Chondrocyte (in vitro differentiated cells): ENCODE data around the gene FAM20C. TPM values are rescaled to one million over a fixed set of nuclear protein-coding genes. Genes with fewer than 3 reads are reported as not detected.
"Not testable (repeated sequence)": the region's sequence is repeated elsewhere in the genome, so short reads cannot be mapped to it uniquely, and the experiment has no call there.

Experiments used
- DNase-seq: peaks from one replicate; pipeline ENCODE4 v3.0.0; 2021; ENCODE audit warnings: mixed read lengths, low spot score
- H3K27ac Mint-ChIP-seq: one replicate; pipeline ENCODE4 v1.8.0; 2021; ENCODE audit warnings: mild to moderate bottlenecking, moderate library complexity, mixed read lengths; ENCODE audit not compliant: unreplicated experiment
- H3K27me3 Mint-ChIP-seq: 2 replicates; pipeline ENCODE4 v1.8.0; 2021; ENCODE audit warnings: low read depth, mixed read lengths
- H3K36me3 Mint-ChIP-seq: 2 replicates; pipeline ENCODE4 v1.8.0; 2021; ENCODE audit warnings: low read depth, mixed read lengths
- H3K4me1 Mint-ChIP-seq: 2 replicates; pipeline ENCODE4 v1.8.0; 2021; ENCODE audit warnings: low read depth, mild to moderate bottlenecking, mixed read lengths
- H3K4me3 Mint-ChIP-seq: one replicate; pipeline ENCODE4 v1.8.0; 2021; ENCODE audit warnings: mild to moderate bottlenecking, moderate library complexity, mixed read lengths; ENCODE audit not compliant: unreplicated experiment
- H3K9me3 Mint-ChIP-seq: 2 replicates; pipeline ENCODE4 v1.8.0; 2021; ENCODE audit warnings: low read depth, mixed read lengths
- total RNA-seq: library from RNA; stranded (reverse); gene quantifications from 3 replicates; pipeline ENCODE4 v1.2.1, GENCODE V29; 2021
- TF ChIP-seq, protein P1 (sequence below): fragments of 200-600 bp; sonication (generic); IDR thresholded peaks from 2 replicates; pipeline ENCODE4 v1.5.0; 2021; ENCODE audit warnings: antibody characterized with exemption, mild to moderate bottlenecking, moderate library complexity

FAM20C gene
- total RNA-seq, 1 donor from 2014 or later: 34.4 TPM

- Mint-ChIP-seq H3K4me3 (no peak overlapping the region), H3K27me3 (peaks cover 24% of the 10 kb centered on the region), H3K27ac (no peak overlapping the region), H3K36me3 (no peaks in the 10 kb centered on the region), H3K4me1 (peaks cover 3% of the 10 kb centered on the region), H3K9me3 (no peaks in the 10 kb centered on the region)
- TF ChIP-seq, protein P1, sequence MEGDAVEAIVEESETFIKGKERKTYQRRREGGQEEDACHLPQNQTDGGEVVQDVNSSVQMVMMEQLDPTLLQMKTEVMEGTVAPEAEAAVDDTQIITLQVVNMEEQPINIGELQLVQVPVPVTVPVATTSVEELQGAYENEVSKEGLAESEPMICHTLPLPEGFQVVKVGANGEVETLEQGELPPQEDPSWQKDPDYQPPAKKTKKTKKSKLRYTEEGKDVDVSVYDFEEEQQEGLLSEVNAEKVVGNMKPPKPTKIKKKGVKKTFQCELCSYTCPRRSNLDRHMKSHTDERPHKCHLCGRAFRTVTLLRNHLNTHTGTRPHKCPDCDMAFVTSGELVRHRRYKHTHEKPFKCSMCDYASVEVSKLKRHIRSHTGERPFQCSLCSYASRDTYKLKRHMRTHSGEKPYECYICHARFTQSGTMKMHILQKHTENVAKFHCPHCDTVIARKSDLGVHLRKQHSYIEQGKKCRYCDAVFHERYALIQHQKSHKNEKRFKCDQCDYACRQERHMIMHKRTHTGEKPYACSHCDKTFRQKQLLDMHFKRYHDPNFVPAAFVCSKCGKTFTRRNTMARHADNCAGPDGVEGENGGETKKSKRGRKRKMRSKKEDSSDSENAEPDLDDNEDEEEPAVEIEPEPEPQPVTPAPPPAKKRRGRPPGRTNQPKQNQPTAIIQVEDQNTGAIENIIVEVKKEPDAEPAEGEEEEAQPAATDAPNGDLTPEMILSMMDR: no peak
- DNase-seq: no peak
Observed at GRCh38 chr7:295155-296154, 103.1 kb downstream of the FAM20C start.

GRCh38 chr7:296373-296945 lies 104.1 kb downstream of the FAM20C start:
- Mint-ChIP-seq H3K4me1 (peaks cover 3% of the 10 kb centered on the region), H3K36me3 (no peaks in the 10 kb centered on the region), H3K27ac (no peak overlapping the region), H3K4me3 (no peak overlapping the region), H3K9me3 (no peaks in the 10 kb centered on the region), H3K27me3 (peaks cover 23% of the 10 kb centered on the region)
- TF ChIP-seq, protein P1: no peak
- no peak for DNase-seq

GRCh38 chr7:297141-297540 lies 104.8 kb downstream of the FAM20C start:
- not testable (repeated sequence) for H3K9me3 Mint-ChIP-seq, H3K4me1 Mint-ChIP-seq, H3K4me3 Mint-ChIP-seq, H3K36me3 Mint-ChIP-seq, H3K27ac Mint-ChIP-seq, DNase-seq
- H3K27me3 Mint-ChIP-seq: peaks cover 16% of the 10 kb centered on the region

GRCh38 chr7:297611-298374 lies 105.4 kb downstream of the FAM20C start:
- H3K36me3 Mint-ChIP-seq: no peaks in the 10 kb centered on the region
- H3K9me3 Mint-ChIP-seq: no peaks in the 10 kb centered on the region
- H3K4me1 Mint-ChIP-seq: peaks cover 3% of the 10 kb centered on the region
- no peak overlapping the region for H3K4me3 Mint-ChIP-seq
- H3K27me3 Mint-ChIP-seq: peaks cover 11% of the 10 kb centered on the region
- no peak overlapping the region for H3K27ac Mint-ChIP-seq
- no peak for DNase-seq
- TF ChIP-seq, protein P1: no peak

DNA sequence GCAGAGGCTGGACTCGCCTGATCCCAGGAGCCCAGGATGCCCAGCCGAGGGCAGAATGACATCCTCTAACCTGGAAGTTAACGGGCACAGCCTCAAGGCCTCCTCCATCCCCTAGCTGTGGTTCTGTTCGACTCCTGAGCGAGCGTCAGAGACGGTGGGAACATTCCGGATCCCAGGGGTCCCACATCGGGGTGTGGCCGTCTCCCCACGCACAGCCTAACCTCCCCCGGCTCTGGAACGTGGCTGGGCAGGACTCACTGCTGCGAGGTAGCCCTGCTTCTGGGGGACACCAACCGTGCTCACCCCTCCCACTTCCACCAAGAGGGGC lies 106.0 kb downstream of the FAM20C start:
- H3K36me3 Mint-ChIP-seq: no peaks in the 10 kb centered on the region
- no peaks in the 10 kb centered on the region for H3K9me3 Mint-ChIP-seq
- H3K4me3 Mint-ChIP-seq: no peak overlapping the region
- TF ChIP-seq, protein P1: no peak
- H3K27ac Mint-ChIP-seq: no peak overlapping the region
- peaks cover 3% of the 10 kb centered on the region for H3K4me1 Mint-ChIP-seq
- H3K27me3 Mint-ChIP-seq: peaks cover 7% of the 10 kb centered on the region
- peak; percentile 84 for DNase-seq
